ENCODE results near the gene DCXR. TPM values are rescaled to one million over a fixed set of nuclear protein-coding genes. Genes with fewer than 3 reads are reported as not detected.
A peak's percentile ranks its signal among the peaks of the same experiment; 100 is the strongest.

The DCXR gene
- total RNA-seq, 1 experiment from 2014 or later, result 167 TPM

GRCh38 chr17:82012261-82012639 is 25.2 kb downstream of the DCXR start:
- DNase-seq (ENCODE audit: low spot score), result no peak

DNA sequence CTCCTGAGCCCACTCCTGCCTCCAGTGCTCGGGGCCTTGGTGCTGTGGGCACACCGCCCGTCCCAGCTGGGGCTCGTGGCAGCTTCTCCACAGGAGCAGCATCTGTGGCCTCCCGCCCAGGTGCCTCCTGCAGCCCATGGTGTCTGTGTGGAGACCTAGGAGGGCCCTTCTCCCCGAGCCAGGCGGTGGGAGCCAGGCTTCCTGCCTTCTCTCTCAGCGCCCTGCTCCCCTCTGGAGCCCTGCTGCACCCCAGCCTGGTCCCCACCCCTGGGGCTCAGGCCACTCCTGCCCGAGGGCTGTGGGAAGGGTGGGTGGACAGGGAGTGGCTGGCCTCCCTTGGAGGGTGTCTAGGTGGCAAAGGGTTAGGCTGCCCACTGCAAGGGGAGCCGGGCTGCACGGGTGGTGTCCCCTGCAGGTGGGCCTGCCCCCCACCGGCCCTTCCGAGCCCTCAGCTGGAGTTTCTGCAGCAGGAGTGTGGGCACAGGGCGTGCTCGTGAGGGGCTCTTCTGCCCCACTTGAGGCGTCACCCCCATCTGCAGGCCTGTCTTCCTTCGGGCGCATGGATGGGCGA is 25.8 kb downstream of the DCXR start:
- DNase-seq (ENCODE audit: low spot score), result no peak

GRCh38 chr17:82010575-82011525 is 26.6 kb downstream of the DCXR start:
- DNase-seq (ENCODE audit: low spot score), result no peak

DNA sequence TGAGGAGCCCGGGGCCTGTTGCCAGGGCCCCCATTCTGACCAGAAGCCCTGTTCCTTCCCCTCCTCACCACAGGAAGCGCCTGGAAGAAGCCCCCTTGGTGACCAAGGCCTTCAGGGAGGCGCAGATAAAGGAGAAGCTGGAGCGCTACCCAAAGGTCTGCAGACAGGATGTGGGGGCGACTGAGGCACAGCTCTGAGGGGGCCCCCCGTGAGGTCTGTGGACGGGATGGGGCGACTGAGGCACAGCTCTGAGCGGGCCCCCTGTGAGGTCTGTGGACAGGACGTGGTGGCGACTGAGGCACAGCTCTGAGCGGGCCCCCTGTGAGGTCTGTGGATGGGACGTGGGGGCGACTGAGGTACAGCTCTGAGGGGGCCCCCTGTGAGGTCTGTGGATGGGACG is 28.1 kb downstream of the DCXR start:
- no peak for DNase-seq (ENCODE audit: low spot score)

DNA sequence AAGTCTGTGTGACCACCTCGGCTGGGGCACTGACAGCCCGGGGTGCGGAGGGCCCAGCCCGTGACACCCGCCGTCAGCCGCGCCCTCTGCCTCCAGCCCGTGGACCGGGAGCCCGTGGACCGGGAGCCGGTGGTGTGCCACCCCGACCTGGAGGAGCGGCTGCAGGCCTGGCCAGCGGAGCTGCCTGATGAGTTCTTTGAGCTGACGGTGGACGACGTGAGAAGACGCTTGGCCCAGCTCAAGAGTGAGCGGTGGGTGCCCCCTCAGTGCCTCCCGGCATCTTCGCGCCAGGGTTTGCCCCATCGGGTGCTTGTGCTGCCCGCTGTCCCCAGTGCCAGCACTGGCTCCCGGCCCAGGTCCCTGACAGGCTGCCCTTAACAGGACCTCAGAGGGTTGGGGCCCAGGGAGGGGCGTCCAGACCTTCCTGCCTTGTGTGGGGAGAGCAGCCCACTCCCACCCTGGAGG is 28.5 kb downstream of the DCXR start:
- no peak for DNase-seq (ENCODE audit: low spot score)

DNA sequence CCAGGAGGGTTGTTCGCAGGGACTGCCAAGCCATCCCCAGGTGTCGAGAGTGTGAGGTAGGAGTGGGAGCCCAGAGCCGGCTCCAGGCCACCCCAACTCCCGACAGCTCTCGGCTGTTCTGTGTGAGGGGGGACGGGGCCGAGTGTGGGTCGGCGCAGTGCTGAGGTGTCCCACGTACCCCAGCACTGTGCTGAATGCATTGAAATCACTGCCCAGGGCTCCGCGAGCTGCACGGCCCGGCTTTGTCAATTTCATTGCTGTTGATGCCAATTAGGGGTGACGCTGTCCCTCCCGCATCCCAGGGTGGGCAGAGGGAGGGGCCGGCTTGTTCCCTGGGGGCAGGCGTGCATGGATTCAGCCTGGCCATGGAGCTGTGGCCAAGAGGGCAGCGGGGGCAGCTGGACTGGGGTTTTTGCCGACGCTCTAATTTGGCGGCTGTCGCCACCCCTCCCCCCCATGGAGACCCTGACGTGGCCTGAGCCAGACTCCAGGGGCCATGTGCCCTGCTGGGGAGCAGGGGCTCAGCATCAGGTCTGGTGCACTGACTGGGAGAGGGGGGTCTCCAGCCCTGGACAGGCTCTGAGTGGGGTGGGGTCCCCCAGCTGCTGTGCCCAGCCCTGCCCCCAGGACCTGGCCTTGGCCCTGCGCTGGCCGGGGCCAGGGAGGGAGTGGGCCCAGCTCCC is 29.1 kb downstream of the DCXR start:
- no peak for DNase-seq (ENCODE audit: low spot score)

GRCh38 chr17:82007495-82008257 is 29.8 kb downstream of the DCXR start:
- DNase-seq (ENCODE audit: low spot score), result no peak

- DNase-seq (ENCODE audit: low spot score), result no peak
Measured at GRCh38 chr17:82007228-82007494, 30.3 kb downstream of the DCXR start.

GRCh38 chr17:82006468-82007227 is 30.8 kb downstream of the DCXR start:
- DNase-seq (ENCODE audit: low spot score), result no peak

GRCh38 chr17:82005701-82006348 is 31.7 kb downstream of the DCXR start:
- no peak for DNase-seq (ENCODE audit: low spot score)

GRCh38 chr17:82004517-82005455 is 32.7 kb downstream of the DCXR start:
- no peak for DNase-seq (ENCODE audit: low spot score)

- DNase-seq (ENCODE audit: low spot score), result peak; percentile 65
Measured at GRCh38 chr17:82003411-82004381, 33.8 kb downstream of the DCXR start.

DNA sequence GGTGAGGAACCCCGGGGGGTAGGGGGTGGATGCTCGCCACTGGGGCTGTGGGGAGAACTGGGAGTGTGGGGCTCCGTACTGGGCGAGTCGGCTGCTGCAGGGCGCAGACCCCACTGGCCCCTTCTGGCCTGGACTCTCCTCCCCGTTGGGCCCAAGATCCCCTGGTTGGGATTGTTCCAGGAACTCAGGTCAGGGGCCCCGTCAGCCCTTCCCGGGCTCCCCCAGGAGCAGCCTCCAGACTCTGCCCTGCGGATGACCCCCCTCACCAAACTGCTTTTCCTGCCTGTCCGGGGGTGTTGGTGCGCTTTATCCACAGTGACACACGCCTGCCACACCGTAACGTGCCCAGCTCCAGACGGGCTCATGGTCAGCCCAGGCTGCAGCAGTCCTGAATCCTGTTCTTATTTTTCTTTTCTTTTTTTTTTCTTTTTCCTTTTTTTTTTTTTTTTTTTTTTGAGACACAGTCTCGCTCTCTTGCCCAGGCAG is 35.9 kb downstream of the DCXR start:
- no peak for DNase-seq (ENCODE audit: low spot score)

GRCh38 chr17:82000803-82001570 is 36.5 kb downstream of the DCXR start:
- no peak for DNase-seq (ENCODE audit: low spot score)

GRCh38 chr17:81999976-82000802 is 37.3 kb downstream of the DCXR start:
- peak; percentile 21 for DNase-seq (ENCODE audit: low spot score)

- DNase-seq (ENCODE audit: low spot score), result no peak
Measured at GRCh38 chr17:81999587-81999975, 37.9 kb downstream of the DCXR start.

All from HT-29 (cell line).